T-helper 2 cell treated with Interferon-gamma antibody and Interleukin-4, amounts not matched to agents 5 μg/mL and 100 μg/mL, for 36 hours (primary cell): ENCODE measurements around the gene CHCHD6.
A peak's percentile ranks its signal among the peaks of the same experiment; 100 is the strongest.

ENCODE experiments used
- DNase-seq: peaks from one replicate; pipeline ENCODE4 v3.0.0; 2021; ENCODE audit warnings: low spot score
- H3K27ac Mint-ChIP-seq: one replicate; pipeline ENCODE4 v1.8.0; 2021; ENCODE audit warnings: mild to moderate bottlenecking, mixed read lengths
- H3K27me3 Mint-ChIP-seq: one replicate; pipeline ENCODE4 v1.8.0; 2021; ENCODE audit warnings: low read depth, mixed read lengths
- H3K36me3 Mint-ChIP-seq: one replicate; pipeline ENCODE4 v1.8.0; 2021; ENCODE audit warnings: low read depth, mixed read lengths
- H3K4me1 Mint-ChIP-seq: one replicate; pipeline ENCODE4 v1.8.0; 2021; ENCODE audit warnings: low read depth, mixed read lengths
- H3K4me3 Mint-ChIP-seq: one replicate; pipeline ENCODE4 v1.8.0; 2022; ENCODE audit warnings: mild to moderate bottlenecking, moderate library complexity, mixed read lengths
- H3K9me3 Mint-ChIP-seq: one replicate; pipeline ENCODE4 v1.8.0; 2021; ENCODE audit warnings: mixed read lengths

Gene CHCHD6

DNA sequence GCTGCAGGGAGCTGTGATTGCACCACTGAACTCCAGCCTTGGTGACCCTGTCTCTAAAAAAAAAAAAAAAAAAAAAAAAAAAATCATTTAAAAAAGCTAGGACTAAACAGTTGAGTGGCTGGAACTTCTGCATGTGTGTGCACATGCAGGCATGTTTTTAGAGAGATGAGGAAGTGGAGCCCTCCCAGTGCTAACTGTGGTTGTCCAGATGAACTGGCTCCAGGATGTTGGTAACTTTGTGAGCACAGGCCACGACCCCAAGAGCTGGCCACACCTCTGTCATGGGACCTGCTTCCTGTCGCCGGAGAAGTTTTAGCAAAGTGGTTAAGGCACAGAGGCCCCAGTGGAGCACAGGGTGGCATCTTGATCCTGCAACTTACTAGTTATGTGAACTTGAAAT, 27.0 kb downstream of the CHCHD6 start:
- H3K27me3 Mint-ChIP-seq: no peaks in the 10 kb centered on the region
- H3K9me3 Mint-ChIP-seq: no peaks in the 10 kb centered on the region
- no peaks in the 10 kb centered on the region for H3K36me3 Mint-ChIP-seq
- H3K27ac Mint-ChIP-seq: no peak overlapping the region
- H3K4me3 Mint-ChIP-seq: no peak overlapping the region
- peaks cover 6% of the 10 kb centered on the region for H3K4me1 Mint-ChIP-seq
- DNase-seq: no peak

DNA sequence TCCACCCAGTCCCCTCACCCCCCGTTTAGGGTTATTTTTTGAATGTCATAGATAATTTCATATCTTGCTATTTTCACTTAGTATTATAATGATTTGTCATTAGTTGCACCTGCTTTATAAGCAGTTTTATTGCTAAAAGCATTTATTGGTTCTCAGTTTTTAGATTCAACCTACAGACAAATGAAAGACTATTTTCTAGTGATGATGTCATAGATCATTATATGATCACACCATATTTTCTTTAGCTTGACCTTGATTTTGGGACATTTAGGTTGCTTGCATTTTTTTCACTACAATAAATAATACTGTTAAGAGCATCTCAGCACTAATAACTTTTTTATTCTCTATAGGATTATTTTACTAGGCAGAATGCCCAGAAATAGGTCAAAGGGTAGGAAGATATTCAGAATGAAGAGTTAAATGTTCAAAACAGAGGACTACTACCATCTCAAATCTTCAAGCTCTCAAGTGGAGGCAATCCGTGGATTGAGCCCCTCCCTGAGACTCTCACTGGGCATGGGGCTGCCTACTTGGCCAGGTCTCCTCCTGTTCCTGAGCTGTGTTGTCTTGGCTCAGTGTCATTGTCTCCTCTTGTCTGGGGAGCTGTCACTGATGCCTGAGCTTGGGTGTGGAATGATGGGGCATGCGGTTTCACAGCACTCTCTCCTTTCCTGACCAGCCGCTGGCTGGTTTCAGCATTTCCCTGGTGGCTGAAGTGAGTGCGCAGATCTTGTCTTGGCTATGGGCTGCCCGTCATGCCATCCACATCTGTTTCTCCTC, 28.4 kb downstream of the CHCHD6 start:
- Mint-ChIP-seq H3K4me3 (no peak overlapping the region), H3K9me3 (no peaks in the 10 kb centered on the region), H3K27me3 (no peaks in the 10 kb centered on the region), H3K4me1 (peaks cover 6% of the 10 kb centered on the region), H3K36me3 (no peaks in the 10 kb centered on the region), H3K27ac (no peak overlapping the region)
- DNase-seq: no peak

DNA sequence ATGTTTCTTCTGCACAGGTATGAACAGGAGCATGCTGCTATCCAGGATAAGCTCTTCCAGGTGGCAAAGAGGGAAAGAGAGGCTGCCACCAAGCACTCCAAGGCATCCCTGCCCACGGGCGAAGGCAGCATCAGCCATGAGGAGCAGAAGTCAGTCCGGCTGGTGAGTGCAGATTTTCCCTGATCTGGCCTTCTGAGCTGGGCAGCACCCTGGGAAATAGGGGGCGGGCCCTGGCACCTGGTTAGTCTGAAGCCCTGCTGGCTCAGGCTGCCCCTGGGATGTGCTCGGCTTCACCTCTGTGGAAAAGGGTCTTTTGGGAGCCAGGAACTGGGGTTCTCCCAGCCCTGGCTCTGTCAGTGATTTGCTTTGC, 29.0 kb downstream of the CHCHD6 start:
- Mint-ChIP-seq H3K27me3 (no peaks in the 10 kb centered on the region), H3K36me3 (no peaks in the 10 kb centered on the region), H3K27ac (no peak overlapping the region), H3K4me3 (no peak overlapping the region), H3K4me1 (peaks cover 6% of the 10 kb centered on the region), H3K9me3 (no peaks in the 10 kb centered on the region)
- DNase-seq: no peak

DNA sequence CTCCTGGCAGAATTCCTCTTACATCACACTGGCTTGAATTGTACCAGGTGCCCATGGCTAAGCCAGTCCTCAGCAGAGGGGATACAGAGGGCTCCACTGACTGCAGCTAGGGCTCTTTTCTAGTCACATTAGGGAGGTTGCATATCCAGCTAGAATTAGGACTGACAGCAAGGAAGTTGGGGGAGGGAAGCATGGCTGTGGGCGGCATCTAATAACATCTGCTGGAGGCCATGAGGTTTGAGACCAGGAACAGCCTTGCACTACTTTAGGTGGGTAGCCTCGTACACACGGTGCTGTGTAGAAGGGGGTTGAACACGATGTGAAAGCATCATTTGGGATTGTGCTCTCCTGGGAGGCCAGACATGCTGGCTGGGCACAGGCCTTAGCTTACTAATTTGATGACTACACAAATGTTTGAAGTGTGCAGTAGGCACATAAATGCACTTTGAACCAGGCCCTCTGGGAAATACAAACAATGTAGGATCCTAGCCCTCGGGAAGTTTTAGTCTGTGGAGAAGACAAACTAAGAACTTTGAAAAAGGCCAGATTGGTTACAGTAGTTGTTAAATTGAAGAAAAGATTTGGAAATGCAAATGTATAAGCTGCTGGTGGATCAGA, 30.2 kb downstream of the CHCHD6 start:
- Mint-ChIP-seq H3K27me3 (no peaks in the 10 kb centered on the region), H3K27ac (no peak overlapping the region), H3K4me3 (no peak overlapping the region), H3K36me3 (no peaks in the 10 kb centered on the region), H3K4me1 (peaks cover 6% of the 10 kb centered on the region), H3K9me3 (no peaks in the 10 kb centered on the region)
- DNase-seq: no peak

DNA sequence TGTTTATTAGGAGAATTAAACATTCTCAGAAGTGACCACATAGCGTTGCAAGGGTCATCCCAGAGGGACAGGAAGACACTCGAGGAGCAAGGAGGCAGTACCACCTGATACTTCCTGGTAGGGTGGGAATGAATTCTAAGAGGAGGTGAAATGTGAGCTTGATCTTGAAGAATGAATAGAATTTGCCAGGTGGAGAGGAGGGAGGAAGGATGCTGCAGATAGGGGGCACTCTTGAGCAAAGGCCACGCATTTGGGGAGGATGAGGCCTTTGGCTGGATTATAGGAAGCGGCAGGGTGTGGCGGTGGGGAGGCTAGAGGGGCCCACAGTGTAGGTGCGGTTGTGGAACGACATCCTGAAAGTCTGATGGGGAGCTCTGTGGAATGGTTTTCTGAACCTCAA, 33.5 kb downstream of the CHCHD6 start:
- peaks cover 4% of the 10 kb centered on the region for H3K9me3 Mint-ChIP-seq

DNA sequence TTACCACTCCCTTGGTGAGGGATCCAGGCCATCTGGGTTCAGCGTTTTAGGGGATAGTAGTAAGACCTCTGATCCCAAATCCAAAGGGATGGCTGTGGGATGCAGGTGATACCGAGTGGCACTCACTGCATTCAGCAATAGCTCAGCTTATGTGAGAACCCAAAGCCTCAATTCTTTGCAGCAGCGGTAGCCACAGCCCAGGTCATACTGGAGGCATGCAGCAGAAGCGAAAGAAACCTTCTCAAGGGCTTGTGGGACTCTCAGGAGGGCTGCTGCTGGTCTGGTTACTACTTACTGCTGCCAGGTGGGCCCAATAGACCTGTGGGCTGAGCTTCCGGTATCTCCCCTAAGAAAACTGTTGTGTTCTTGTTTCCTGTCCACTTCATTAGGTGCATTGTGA, 38.0 kb downstream of the CHCHD6 start:
- Mint-ChIP-seq H3K9me3 (peaks cover 4% of the 10 kb centered on the region), H3K4me3 (no peak overlapping the region), H3K27me3 (no peaks in the 10 kb centered on the region), H3K36me3 (no peaks in the 10 kb centered on the region), H3K4me1 (no peaks in the 10 kb centered on the region), H3K27ac (no peak overlapping the region)
- DNase-seq: no peak

More for the DNA sequence above, 33.5 kb downstream of the CHCHD6 start:
- Mint-ChIP-seq H3K27ac (no peak overlapping the region), H3K27me3 (no peaks in the 10 kb centered on the region), H3K4me1 (no peaks in the 10 kb centered on the region), H3K36me3 (no peaks in the 10 kb centered on the region), H3K4me3 (no peak overlapping the region)
- no peak for DNase-seq

DNA sequence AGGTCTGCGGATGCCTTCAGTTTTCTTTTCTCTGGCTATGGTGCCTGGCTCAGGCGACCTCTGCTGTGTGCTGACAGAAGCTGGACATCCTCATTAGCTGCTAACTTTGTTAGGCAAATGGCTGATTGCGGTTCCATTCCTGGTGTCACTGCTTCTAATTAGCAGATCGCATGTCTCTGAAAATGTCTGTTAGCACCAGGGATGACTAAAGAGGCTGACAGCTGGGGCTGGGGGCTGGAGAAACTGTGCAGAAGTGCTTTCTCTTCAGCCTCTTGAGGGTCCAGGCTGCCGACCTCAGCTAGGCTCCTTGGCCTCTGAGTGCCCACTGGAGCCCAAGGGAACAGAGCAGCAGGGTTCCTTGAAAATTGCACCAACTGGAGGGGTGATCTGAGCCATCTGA, 39.3 kb downstream of the CHCHD6 start:
- DNase-seq: no peak
- Mint-ChIP-seq H3K4me1 (no peaks in the 10 kb centered on the region), H3K36me3 (no peaks in the 10 kb centered on the region), H3K4me3 (no peak overlapping the region), H3K9me3 (peaks cover 4% of the 10 kb centered on the region), H3K27me3 (no peaks in the 10 kb centered on the region), H3K27ac (no peak overlapping the region)

DNA sequence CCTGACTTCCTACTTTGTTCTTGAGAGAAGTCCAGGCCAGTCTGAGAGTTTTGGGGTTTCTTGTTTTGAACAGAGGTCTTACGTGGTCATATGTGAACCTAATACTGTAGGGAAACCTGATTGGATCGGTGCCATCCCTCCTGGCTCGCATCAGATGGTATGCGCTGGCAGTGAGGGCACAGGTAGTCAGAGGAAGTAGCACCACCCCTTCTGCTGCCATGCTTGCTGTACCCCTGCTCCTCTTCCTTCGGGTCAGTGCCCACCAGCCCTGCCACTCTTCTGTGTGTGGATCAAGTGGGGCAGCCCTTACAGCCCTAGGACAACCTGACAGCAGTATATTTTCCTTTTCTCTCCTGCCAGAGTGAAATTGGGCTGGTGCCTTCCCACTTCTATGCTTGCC, 39.7 kb downstream of the CHCHD6 start:
- H3K27ac Mint-ChIP-seq: no peak overlapping the region
- no peaks in the 10 kb centered on the region for H3K36me3 Mint-ChIP-seq
- H3K4me1 Mint-ChIP-seq: peaks cover 2% of the 10 kb centered on the region
- H3K9me3 Mint-ChIP-seq: peaks cover 4% of the 10 kb centered on the region
- no peak for DNase-seq
- no peaks in the 10 kb centered on the region for H3K27me3 Mint-ChIP-seq
- no peak overlapping the region for H3K4me3 Mint-ChIP-seq

DNA sequence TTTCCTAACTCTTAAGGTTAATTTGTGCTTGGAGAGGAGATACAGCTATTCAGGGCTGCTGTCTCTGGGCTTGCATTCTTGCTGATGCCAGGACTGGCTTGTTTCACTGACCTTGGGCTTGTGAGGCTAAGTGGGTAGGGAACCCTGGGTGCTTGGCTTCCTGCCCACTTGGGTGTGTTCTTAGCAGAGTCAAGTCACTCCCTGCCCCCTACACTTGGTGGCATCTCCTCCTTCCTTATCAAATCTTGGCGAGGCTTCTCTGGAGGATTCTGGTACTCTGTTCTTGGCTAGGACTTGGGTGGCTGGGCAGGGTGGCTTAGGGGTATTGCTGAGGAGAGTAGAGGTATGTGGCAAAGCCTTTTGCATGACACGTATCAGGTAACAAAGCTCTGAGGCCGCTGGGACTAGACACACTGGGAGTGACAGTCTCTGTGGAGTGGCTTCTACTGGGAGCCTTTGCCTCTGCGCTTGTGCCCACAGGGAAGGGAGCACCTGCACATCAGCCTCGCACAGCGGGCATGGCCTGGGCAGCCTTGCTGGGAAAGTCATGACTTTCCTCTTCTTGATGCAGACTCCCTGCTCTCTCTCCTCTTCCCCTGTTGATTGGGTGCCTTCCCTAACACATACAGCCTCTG, 41.8 kb downstream of the CHCHD6 start:
- Mint-ChIP-seq H3K4me1 (peaks cover 6% of the 10 kb centered on the region), H3K4me3 (no peak overlapping the region), H3K27ac (no peak overlapping the region), H3K27me3 (no peaks in the 10 kb centered on the region), H3K9me3 (no peaks in the 10 kb centered on the region), H3K36me3 (no peaks in the 10 kb centered on the region)
- DNase-seq: no peak

DNA sequence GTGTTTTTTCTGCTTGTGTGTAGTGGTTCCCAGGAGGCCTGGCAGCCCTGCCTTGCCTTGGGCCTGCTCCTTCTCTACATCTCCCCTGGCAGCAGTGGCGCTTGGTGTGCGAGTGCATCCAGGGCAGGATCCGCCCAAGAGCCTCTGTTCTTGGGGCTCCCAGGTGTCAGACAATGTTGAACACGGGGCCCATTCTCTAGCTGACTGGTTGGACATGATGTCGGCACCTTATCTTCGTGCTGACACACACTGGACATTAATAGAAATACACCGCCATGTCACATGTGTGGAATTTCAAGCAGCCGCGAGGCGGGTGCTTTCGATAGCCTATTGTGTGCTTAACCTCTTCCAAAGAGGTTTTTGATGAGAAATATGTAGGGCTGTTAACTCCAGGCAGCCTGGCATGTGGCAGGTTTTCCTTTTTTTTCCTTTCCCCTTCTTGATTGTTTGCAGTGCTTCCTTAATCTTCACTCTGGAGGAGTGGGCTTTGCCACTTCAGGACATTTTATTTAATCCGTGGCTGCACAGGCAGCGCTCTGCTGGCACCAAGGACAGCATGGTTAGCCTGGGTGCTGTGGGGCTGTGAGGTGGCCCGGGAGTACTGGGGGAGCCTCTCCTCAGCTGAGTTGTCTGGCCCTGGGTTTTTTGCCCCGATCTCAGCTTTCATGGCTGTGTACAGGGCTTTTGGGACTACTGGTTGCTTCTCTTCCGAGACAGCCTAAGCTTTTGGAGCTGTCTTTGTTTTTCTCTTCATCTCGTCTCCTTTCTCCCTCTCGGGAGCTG, 42.5 kb downstream of the CHCHD6 start:
- H3K27ac Mint-ChIP-seq: no peak overlapping the region

DNA sequence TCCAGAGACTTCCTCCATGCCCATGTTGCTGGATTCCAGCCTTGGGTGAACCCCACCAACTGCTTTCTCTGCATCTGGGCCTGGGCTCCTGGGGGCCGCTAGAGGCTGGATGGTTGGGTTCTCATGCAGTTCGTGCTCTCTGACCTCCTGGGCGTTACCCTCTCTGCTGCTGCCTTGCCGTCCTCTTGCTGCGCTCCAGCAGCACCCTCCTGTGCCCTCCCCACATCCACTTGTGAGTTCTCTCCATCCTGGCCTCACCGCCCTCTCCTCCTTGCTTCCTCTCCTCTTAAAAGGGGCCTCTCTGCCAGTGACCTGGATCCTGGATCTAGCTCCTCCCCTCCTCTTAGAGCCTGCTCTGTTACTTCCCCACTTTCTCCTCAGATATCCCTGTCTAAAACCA, 43.7 kb downstream of the CHCHD6 start:
- no peaks in the 10 kb centered on the region for H3K36me3 Mint-ChIP-seq
- no peaks in the 10 kb centered on the region for H3K9me3 Mint-ChIP-seq
- H3K27ac Mint-ChIP-seq: no peak overlapping the region
- no peaks in the 10 kb centered on the region for H3K27me3 Mint-ChIP-seq
- H3K4me3 Mint-ChIP-seq: no peak overlapping the region
- H3K4me1 Mint-ChIP-seq: peaks cover 6% of the 10 kb centered on the region
- no peak for DNase-seq

More for the DNA sequence above, 42.5 kb downstream of the CHCHD6 start:
- Mint-ChIP-seq H3K27me3 (no peaks in the 10 kb centered on the region), H3K4me1 (peaks cover 6% of the 10 kb centered on the region), H3K36me3 (no peaks in the 10 kb centered on the region), H3K9me3 (no peaks in the 10 kb centered on the region), H3K4me3 (no peak overlapping the region)
- no peak for DNase-seq

DNA sequence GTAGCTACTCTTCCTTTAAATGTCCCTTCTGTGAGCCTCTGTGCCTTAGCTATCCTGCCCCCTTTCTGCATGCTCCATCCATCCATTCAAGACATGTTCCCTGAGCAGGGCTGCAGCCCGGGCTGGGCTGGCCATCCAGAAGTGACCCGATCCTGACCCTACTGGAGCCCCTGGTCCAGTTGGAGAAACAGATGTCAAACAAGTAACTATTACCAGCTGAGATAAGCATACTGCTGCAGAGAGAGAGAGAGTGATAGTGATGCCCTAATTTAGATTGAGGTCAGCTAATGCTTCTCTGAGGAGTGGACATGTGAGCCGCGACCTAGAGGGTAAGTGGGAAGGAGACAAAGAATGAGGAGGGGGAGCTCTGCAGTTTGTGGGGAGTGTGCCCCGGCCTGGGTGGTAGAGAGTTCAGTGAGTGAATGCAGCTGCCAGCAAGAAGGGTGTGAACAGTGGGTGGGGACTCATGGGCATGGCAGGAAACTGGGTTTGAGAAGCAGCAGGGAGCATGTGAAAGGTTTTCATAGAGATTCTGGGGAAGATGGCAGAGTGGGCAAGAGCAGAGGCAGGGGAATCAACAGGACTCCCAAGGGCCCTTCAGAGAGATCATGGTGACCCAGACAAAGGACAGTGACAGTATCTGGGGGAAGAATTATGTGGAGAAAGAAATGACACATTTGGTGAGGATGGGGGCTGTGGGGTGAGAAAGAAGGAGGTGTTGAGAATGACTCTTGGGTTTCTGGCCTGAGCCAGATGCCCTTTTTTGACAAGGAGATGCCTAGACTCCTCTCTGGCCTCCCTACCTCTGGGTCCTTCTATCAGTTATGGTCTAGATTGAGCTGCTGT, 44.9 kb downstream of the CHCHD6 start:
- no peak for DNase-seq
- H3K36me3 Mint-ChIP-seq: no peaks in the 10 kb centered on the region
- H3K4me1 Mint-ChIP-seq: peaks cover 6% of the 10 kb centered on the region
- no peaks in the 10 kb centered on the region for H3K9me3 Mint-ChIP-seq
- peak overlapping the region; percentile 29 for H3K27ac Mint-ChIP-seq
- no peak overlapping the region for H3K4me3 Mint-ChIP-seq
- no peaks in the 10 kb centered on the region for H3K27me3 Mint-ChIP-seq

DNA sequence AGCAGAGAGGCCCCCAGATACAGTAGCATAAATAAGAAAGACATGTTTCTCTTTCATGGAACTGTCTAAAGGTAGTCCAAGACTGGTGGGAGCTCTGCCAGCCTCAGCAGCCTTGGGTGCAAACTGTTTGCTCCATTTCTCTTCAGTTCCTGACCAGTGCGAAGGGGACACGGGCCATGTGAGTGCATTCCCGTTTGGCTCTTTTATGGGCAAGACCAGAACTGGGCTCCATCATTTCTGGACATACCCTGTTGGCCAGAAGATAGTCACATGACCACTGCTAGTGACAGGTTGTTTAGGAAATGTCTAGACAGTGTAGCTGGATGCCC, 45.5 kb downstream of the CHCHD6 start:
- H3K27ac Mint-ChIP-seq: no peak overlapping the region
- H3K4me1 Mint-ChIP-seq: peaks cover 6% of the 10 kb centered on the region

More for the DNA sequence above, 45.5 kb downstream of the CHCHD6 start:
- no peak for DNase-seq
- no peaks in the 10 kb centered on the region for H3K9me3 Mint-ChIP-seq
- H3K4me3 Mint-ChIP-seq: no peak overlapping the region
- H3K27me3 Mint-ChIP-seq: no peaks in the 10 kb centered on the region
- no peaks in the 10 kb centered on the region for H3K36me3 Mint-ChIP-seq
